Non-pigmented ciliary epithelial cell (primary cell): ENCODE data around the gene ZNF443.
A peak's percentile ranks its signal among the peaks of the same experiment; 100 is the strongest.
"Not testable (repeated sequence)": the region's sequence is repeated elsewhere in the genome, so short reads cannot be mapped to it uniquely, and the experiment has no call there.

ENCODE experiments used
- DNase-seq: peaks from one replicate; pipeline ENCODE4 v3.0.0-alpha.2; 2010; ENCODE audit warnings: low read depth

ZNF443 gene

GRCh38 chr19:12417273-12417672 lies 23.5 kb downstream of the ZNF443 start:
- not testable (repeated sequence) for DNase-seq

- DNase-seq, result no peak
Observed at GRCh38 chr19:12411893-12412292, 28.9 kb downstream of the ZNF443 start.

- DNase-seq, result peak; percentile 82
Observed at GRCh38 chr19:12400633-12401502, 40.0 kb downstream of the ZNF443 start, which contains the start of gene ZNF799. Gene ZNF799, minus strand, starts transcription at chr19:12401271. Its CDS starts 201 bp downstream, at chr19:12401070.

DNA sequence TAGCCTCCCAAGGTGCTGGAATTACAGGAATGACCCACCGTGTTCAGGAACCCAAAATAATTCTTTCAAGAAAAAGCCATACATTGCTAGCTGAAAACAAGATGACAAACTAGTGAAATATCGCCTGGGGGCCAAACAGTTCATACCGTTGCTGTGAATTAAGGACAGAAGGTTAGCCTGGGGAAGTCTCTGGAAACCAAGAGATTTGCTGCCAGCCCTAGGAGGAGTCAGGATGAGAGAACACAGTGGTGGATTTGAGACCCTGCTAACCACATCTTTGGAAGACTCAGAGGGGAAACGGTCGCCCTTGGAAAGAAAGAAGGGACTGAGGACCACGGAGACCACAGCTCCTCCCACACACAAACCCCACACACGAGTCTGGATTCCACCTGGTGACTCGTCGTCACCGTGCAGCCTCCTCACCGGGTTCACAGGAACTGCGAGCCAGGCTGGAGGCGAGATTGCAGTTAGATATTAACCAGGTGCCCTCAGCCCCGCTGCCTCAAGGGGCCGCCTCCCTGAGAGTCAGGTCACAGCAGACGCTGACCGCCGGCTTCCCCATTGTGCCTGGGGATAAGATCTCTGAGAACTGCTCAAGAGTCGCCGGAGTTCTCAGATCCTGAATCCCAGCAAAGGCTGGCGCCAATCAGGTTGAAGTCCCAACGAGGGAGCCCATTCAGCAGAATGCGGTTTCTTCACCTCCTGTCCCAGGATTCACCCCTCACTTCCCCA lies 40.8 kb downstream of the ZNF443 start:
- not testable (repeated sequence) for DNase-seq

DNA sequence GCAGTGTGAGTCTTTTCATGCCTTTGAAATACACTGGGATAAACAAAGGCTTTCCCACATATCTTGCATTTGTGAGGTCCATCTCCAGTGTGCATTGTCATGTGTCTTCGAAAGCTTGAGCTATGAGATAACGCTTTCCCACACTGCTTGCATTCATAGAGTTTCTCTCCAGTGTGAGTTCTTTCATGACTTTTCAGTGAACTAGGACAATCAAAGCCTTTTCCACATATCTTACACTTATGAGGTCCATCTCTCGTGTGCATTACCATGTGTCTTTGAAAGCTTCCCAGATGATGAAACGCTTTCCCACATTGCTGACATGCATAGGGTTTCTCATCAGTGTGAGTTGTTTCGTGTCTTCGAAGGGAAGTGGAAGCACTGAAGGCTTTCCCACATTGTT lies 49.7 kb downstream of the ZNF443 start:
- not testable (repeated sequence) for DNase-seq

- DNase-seq, result not testable (repeated sequence)
Observed at GRCh38 chr19:12386365-12386764, 54.5 kb downstream of the ZNF443 start.

GRCh38 chr19:12380444-12380737 lies 60.4 kb downstream of the ZNF443 start:
- DNase-seq, result no peak

DNA sequence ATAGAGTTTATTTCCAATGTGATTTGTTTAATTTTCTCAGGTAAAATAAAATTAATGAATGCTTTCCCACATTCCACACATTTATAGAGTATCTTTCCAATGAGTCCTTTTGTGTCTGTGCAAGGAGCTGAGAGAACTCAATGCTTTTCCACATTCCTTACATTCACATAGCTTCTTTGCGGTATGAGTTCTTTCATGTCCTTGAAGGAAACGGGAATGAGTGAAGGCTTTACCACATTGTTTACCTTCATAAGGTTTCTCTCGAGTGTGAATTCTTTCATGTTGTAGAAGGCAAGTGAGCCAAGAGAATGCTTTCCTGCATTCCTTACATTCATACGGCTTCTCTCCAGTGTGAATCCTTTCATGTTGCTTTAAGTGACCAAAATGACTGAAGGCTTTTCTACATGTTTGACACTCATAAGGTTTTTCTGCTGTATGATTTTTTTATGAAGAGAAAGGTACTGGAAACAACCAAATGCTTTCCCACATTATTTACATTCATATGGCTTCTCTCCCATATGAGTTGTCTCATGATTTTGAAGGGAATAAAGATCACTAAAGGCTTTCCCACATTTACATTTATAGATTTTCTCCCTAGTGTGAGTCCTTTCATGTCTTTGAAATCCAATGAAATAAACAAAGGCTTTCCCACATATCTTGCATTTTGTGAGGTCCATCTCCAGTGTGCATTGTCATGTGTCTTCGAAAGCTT lies 60.9 kb downstream of the ZNF443 start:
- no peak for DNase-seq
